Ishikawa (cell line): ENCODE measurements around the gene HLTF.

ENCODE experiments used
- CEBPB ChIP-seq: IDR thresholded peaks from 2 replicates; pipeline ENCODE4 v1.6.1; 2012
- CREB1 ChIP-seq: IDR thresholded peaks from 2 replicates; pipeline ENCODE4 v1.6.1; 2012; ENCODE audit warnings: low read depth
- EGR1 ChIP-seq: IDR thresholded peaks from 2 replicates; pipeline ENCODE4 v1.6.1; 2012
- EP300 ChIP-seq: IDR thresholded peaks from 2 replicates; pipeline ENCODE4 v1.6.1; 2012; ENCODE audit warnings: borderline replicate concordance
- FOXM1 ChIP-seq: IDR thresholded peaks from 2 replicates; pipeline ENCODE4 v1.6.1; 2012; ENCODE audit warnings: low read depth, borderline replicate concordance
- MAX ChIP-seq: IDR thresholded peaks from 2 replicates; pipeline ENCODE4 v1.6.1; 2012
- NFIC ChIP-seq: IDR thresholded peaks from 2 replicates; pipeline ENCODE4 v1.6.1; 2012
- RAD21 ChIP-seq: IDR thresholded peaks from 2 replicates; pipeline ENCODE4 v1.6.1; 2012; ENCODE audit warnings: low read depth
- REST ChIP-seq: IDR thresholded peaks from 2 replicates; pipeline ENCODE4 v1.6.1; 2012; ENCODE audit warnings: low read depth, mild to moderate bottlenecking
- TAF1 ChIP-seq: IDR thresholded peaks from 2 replicates; pipeline ENCODE4 v1.6.1; 2012; ENCODE audit warnings: low read depth, mild to moderate bottlenecking
- TCF12 ChIP-seq: IDR thresholded peaks from 2 replicates; pipeline ENCODE4 v1.6.1; 2012; ENCODE audit warnings: low read depth
- USF1 ChIP-seq: IDR thresholded peaks from 2 replicates; pipeline ENCODE4 v1.6.1; 2012
- YY1 ChIP-seq: IDR thresholded peaks from 2 replicates; pipeline ENCODE4 v1.6.1; 2012; ENCODE audit warnings: low read depth

- TF ChIP-seq RAD21 (no peak), MAX (no peak), EGR1 (no peak), REST (no peak), TAF1 (no peak), CEBPB (no peak), EP300 (no peak), FOXM1 (no peak), YY1 (no peak), CREB1 (no peak), NFIC (no peak), USF1 (no peak), TCF12 (no peak)
These were observed 70.1 kb downstream of the HLTF start for GRCh38 chr3:149016242-149016641.
